GM19043 (cell line): ENCODE results near the gene KRTAP4-8.
"Not testable (repeated sequence)": the region's sequence is repeated elsewhere in the genome, so short reads cannot be mapped to it uniquely, and the experiment has no call there.

ENCODE experiments used
- ATAC-seq: cut with Tn5 transposase; IDR thresholded peaks from one replicate; pipeline ENCODE4 v1.9.1; 2021; ENCODE audit warnings: low read depth; ENCODE audit not compliant: unreplicated experiment

KRTAP4-8 gene

GRCh38 chr17:41067281-41067680 lies 30.7 kb downstream of the KRTAP4-8 start:
- ATAC-seq, result no peak

- no peak for ATAC-seq
Observed at GRCh38 chr17:41065829-41066624, 31.9 kb downstream of the KRTAP4-8 start, which contains the start of gene KRTAP2-4. Gene KRTAP2-4 (minus strand): TSS chr17:41065879. CDS start chr17:41065845, 34 bp downstream.

GRCh38 chr17:41065016-41065689 lies 32.8 kb downstream of the KRTAP4-8 start:
- not testable (repeated sequence) for ATAC-seq

GRCh38 chr17:41064301-41064700 lies 33.6 kb downstream of the KRTAP4-8 start:
- no peak for ATAC-seq

- ATAC-seq, result no peak
Observed at GRCh38 chr17:41063449-41063848, 34.5 kb downstream of the KRTAP4-8 start.

- ATAC-seq, result no peak
Observed at GRCh38 chr17:41061964-41062363, 36.0 kb downstream of the KRTAP4-8 start.

GRCh38 chr17:41060052-41060604 lies 37.8 kb downstream of the KRTAP4-8 start, which contains the start of gene KRTAP2-3:
Gene KRTAP2-3 (minus strand): TSS chr17:41060114. CDS start chr17:41060050, 64 bp downstream.
- ATAC-seq, result no peak

- ATAC-seq, result not testable (repeated sequence)
Observed at GRCh38 chr17:41059276-41060051, 38.5 kb downstream of the KRTAP4-8 start.

GRCh38 chr17:41058741-41059140 lies 39.2 kb downstream of the KRTAP4-8 start:
- ATAC-seq, result no peak

GRCh38 chr17:41057547-41057946 lies 40.4 kb downstream of the KRTAP4-8 start:
- ATAC-seq, result no peak

- not testable (repeated sequence) for ATAC-seq
Observed at GRCh38 chr17:41055130-41055529, 42.8 kb downstream of the KRTAP4-8 start, which contains the start of gene KRTAP2-2. Gene KRTAP2-2 (minus strand): TSS chr17:41055230. CDS start chr17:41055211, 19 bp downstream.

GRCh38 chr17:41054556-41054955 lies 43.4 kb downstream of the KRTAP4-8 start:
- not testable (repeated sequence) for ATAC-seq

GRCh38 chr17:41054025-41054424 lies 43.9 kb downstream of the KRTAP4-8 start:
- no peak for ATAC-seq

- ATAC-seq, result no peak
Observed at GRCh38 chr17:41052566-41052965, 45.4 kb downstream of the KRTAP4-8 start.

GRCh38 chr17:41049110-41049509 lies 48.8 kb downstream of the KRTAP4-8 start:
- ATAC-seq, result no peak

GRCh38 chr17:41048441-41048840 lies 49.5 kb downstream of the KRTAP4-8 start:
- no peak for ATAC-seq
